Heart left ventricle (tissue), 16 donors: ENCODE results near the gene EPB41. TPM values are rescaled to one million over a fixed set of nuclear protein-coding genes. Genes with fewer than 3 reads are reported as not detected.

ENCODE experiments used
- ATAC-seq, 4 donors: fragments of 200-7000 bp; cut with Tn5 transposase; one replicate each; pipeline ENCODE4 v1.9.1; 2020 to 2022; ENCODE audit warnings: moderate library complexity in 4 of 4, mild to moderate bottlenecking in 3 of 4, moderate number of reproducible peaks in 1 of 4
- DNase-seq, 5 donors: peaks; one replicate each; pipeline ENCODE4 v3.0.0-alpha.2; 2020
- H3K27ac ChIP-seq, 12 donors: fragments of 200-600 bp; sonication (generic) in 4 of 12; one replicate each; pipeline versions ENCODE4 v1.5.0 to v1.8.0; 2016 to 2022; ENCODE audit warnings: mild to moderate bottlenecking in 2 of 12
- H3K27me3 ChIP-seq, 9 donors: fragments of 200-600 bp; sonication (generic) in 2 of 9; one replicate each; pipeline versions ENCODE4 v1.5.1 to v1.8.0; 2016 to 2022; ENCODE audit warnings: mild to moderate bottlenecking in 3 of 9
- H3K36me3 ChIP-seq, 9 donors: fragments of 200-600 bp; sonication (generic) in 2 of 9; one replicate each; pipeline versions ENCODE4 v1.5.0 to v1.8.0; 2018 to 2022; ENCODE audit warnings: mild to moderate bottlenecking in 2 of 9
- H3K4me1 ChIP-seq, 12 donors: fragments of 200-600 bp; sonication (generic) in 4 of 12; one replicate each; pipeline versions ENCODE4 v1.5.0 to v1.8.0; 2016 to 2022; ENCODE audit warnings: mild to moderate bottlenecking in 3 of 12
- H3K4me3 ChIP-seq, 12 donors: fragments of 200-600 bp; sonication (generic) in 4 of 12; one replicate each; pipeline versions ENCODE4 v1.5.0 to v1.8.0; 2017 to 2022; ENCODE audit warnings: mild to moderate bottlenecking in 9 of 12, moderate library complexity in 4 of 12
- H3K9me3 ChIP-seq, 12 donors: fragments of 200-600 bp; sonication (generic) in 4 of 12; one replicate each; pipeline versions ENCODE4 v1.5.0 to v1.8.0; 2016 to 2022; ENCODE audit warnings: mild to moderate bottlenecking in 1 of 12
- POLR2A ChIP-seq, 2 donors: fragments of 450-650 bp; IDR thresholded peaks; one replicate each; pipeline ENCODE4 v1.6.1; 2017; ENCODE audit warnings: antibody characterized with exemption in 2 of 2, mild to moderate bottlenecking in 2 of 2, moderate library complexity in 2 of 2
- WGBS, 4 donors: extraction: QIAGEN DNeasy Blood & Tissue Kit in 2 of 4; methylation state at CpG; one replicate each; pipeline versions ENCODE4 v1.1.5 to v1.1.7; 2013 to 2018; 5-methylcytosine and 5-hydroxymethylcytosine counted together
- intact Hi-C, 10 donors: fragments of 100-400 bp; cut with DNase I; formaldehyde crosslinking; loops; one replicate each; pipeline versions ENCODE4 v1.11.1 to v1.14.2; 2022
- polyA plus RNA-seq, 2 donors: library from polyadenylated mRNA; stranded (reverse); fragments of 200-250 nt; gene quantifications; one replicate each; pipeline ENCODE4 v1.2.3, GENCODE V29; 2013
- total RNA-seq, 9 donors: library from RNA; depleted of rRNA in 2 of 9; stranded (reverse); fragments of >200 nt in 2 of 9; fragmentation: NEBNext Ultra II Directional in 3 of 9; extraction: Animal tissue kit (Norgen Biotek cat#: 25700) in 3 of 9; gene quantifications; one replicate each; pipeline versions ENCODE4 v1.1.0 to v1.2.4, GENCODE V29; 2016 to 2023
- TF ChIP-seq, protein P1 (sequence below), 12 donors: fragments of 200-600 bp; sonication (generic) in 4 of 12; IDR thresholded peaks; one replicate each; pipeline versions ENCODE4 v1.5.0 to v1.8.0; 2018 to 2022; ENCODE audit warnings: antibody characterized with exemption in 12 of 12, mild to moderate bottlenecking in 5 of 12
- donor health status: ischemic (EF 13 %, LVEDD 7.1; RV severe dilation, severe dysfunction).
- donor health status: healthy with polysubstance abuse.
- donor health status: DM: no; HTN: yes; CAD: no.
- donor health status: DM: no; HTN: no; CAD: no.
- donor health status: ischemic (EF 25% LVEDD 6.9; RV normal size, moderate dysfunction).
- donor health status: ischemic (EF 25% LVEDD 5.7; RV mildly dilated, moderate dysfunction).
- donor health status: healthy.
- donor health status: DM: yes; HTN: yes; CAD: no.
- donor health status: ischemic (EF 35%, LVEDD 5.7; RV mildly dilated, moderate dysfunction).
- donor health status: nonischemic (EF 11% LVEDD 7.7; RV severe dilation, severe dysfunction).
- donor health status: DM: yes; HTN: yes; CAD: no.
- donor health status: PGD.
- donor health status: ischemic (EF 29% LVEDD 5.4; RV normal size, mild dysfunction).
- donor health status: nonischemic (EF 23%, LVEDD 6.1; RV moderate dilation, normal function).

The EPB41 gene
- total and polyA plus RNA-seq, 11 donors: 7.8 to 34.4 (median 20.1) TPM

DNA sequence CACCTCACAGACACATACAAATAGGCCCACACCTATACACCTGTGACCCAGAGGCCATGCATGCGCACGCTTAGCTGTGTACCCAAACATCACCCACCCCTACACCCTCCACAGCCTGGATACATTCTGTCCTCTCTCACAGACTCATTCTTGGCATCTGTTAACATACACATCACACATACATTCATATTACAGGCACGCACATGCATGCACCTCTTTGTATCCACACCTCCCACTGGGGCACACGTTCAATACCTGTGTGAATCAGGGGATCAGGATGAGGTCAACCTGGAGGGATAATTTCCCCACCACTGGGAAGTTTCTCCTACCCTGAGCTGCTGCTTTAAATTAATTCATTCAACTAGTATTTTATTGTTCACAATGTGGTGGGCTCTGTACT is 35.6 kb upstream of the EPB41 start:
- no peak for ATAC-seq
- intact Hi-C loops: loop anchor here in 9 of 10 donors (5.0 to 10.0 kb wide), 6 partner anchors 234 to 521 kb away; partner anchors contain the start of genes TAF12 (in 7 of the 9), RNU11 (in 5 of the 9) and PHACTR4 (in 1 of the 9)
- Histone ChIP-seq H3K27ac (no peak overlapping the region), H3K4me3 (no peak overlapping the region), H3K9me3 (no peaks in the 10 kb centered on the region), H3K36me3 (no peaks in the 10 kb centered on the region), H3K27me3 (peaks cover 0 to 3% (median 0%) of the 10 kb centered on the region in 9 donors), H3K4me1 (peaks cover 0 to 5% (median 0%) of the 10 kb centered on the region in 12 donors)
- 83 to 90% (median 86%) methylated on average over 4 of the region's 4 CpGs for WGBS, 4 donors
- TF ChIP-seq, protein P1, sequence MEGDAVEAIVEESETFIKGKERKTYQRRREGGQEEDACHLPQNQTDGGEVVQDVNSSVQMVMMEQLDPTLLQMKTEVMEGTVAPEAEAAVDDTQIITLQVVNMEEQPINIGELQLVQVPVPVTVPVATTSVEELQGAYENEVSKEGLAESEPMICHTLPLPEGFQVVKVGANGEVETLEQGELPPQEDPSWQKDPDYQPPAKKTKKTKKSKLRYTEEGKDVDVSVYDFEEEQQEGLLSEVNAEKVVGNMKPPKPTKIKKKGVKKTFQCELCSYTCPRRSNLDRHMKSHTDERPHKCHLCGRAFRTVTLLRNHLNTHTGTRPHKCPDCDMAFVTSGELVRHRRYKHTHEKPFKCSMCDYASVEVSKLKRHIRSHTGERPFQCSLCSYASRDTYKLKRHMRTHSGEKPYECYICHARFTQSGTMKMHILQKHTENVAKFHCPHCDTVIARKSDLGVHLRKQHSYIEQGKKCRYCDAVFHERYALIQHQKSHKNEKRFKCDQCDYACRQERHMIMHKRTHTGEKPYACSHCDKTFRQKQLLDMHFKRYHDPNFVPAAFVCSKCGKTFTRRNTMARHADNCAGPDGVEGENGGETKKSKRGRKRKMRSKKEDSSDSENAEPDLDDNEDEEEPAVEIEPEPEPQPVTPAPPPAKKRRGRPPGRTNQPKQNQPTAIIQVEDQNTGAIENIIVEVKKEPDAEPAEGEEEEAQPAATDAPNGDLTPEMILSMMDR (IDR thresholded peaks at IDR 0.05): no peak
- TF ChIP-seq POLR2A (IDR thresholded peaks at IDR 0.05): no peak
- DNase-seq: no peak

DNA sequence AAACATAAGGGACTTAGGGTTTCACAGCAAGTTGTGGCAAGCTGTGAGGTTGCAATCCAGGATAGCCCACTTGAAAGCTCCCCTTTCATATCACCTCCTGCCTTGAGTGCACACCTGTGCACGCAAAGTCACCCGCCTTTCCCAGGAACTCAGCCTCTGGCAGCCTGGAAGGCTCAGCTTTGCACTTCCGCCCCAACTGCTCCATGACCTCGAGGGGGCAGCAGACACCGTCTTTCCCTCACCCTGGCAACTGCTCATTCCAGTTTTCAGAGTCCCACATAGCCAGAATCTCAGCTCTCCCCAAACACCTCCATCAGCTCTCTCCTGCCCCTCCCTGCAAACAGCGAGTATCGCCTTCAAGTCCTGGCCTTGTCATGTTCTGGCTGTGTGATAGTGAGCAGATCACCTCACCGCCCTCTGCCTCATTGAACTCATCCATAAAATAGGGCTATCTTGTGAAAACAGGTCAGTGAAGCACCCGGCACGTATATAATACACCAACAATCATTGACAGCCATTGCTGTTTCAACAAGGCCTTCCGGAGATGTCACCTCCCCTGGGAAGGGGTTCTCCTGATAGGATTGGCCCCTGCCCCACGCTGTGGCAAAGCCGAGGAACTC is 32.2 kb upstream of the EPB41 start:
- H3K36me3 ChIP-seq: no peaks in the 10 kb centered on the region
- WGBS, 4 donors: 23 to 33% (median 29%) methylated on average over 13 of the region's 13 CpGs
- intact Hi-C loops: loop anchor here (1.0 to 10.0 kb wide), 9 partner anchors 149 to 1823 kb away; partner anchors contain the start of genes TMEM200B (in 2 of the 10), RNU11 (in 1 of the 10) and TAF12 (in 1 of the 10)
- H3K27me3 ChIP-seq: peaks cover 0 to 6% (median 0%) of the 10 kb centered on the region in 9 donors
- no peaks in the 10 kb centered on the region for H3K9me3 ChIP-seq
- H3K4me3 ChIP-seq: no peak overlapping the region
- H3K27ac ChIP-seq: peak overlapping the region in 1 of 12 donors; percentile 35
- peak; percentile 83 to 87 (median 85) for DNase-seq
- ATAC-seq: peak; percentile 56 to 72 (median 68)
- TF ChIP-seq, protein P1 (IDR thresholded peaks at IDR 0.05): peak; percentile 81 to 92 (median 88)
- no peak for TF ChIP-seq POLR2A (IDR thresholded peaks at IDR 0.05)
- peaks cover 0 to 35% (median 11%) of the 10 kb centered on the region in 12 donors for H3K4me1 ChIP-seq

DNA sequence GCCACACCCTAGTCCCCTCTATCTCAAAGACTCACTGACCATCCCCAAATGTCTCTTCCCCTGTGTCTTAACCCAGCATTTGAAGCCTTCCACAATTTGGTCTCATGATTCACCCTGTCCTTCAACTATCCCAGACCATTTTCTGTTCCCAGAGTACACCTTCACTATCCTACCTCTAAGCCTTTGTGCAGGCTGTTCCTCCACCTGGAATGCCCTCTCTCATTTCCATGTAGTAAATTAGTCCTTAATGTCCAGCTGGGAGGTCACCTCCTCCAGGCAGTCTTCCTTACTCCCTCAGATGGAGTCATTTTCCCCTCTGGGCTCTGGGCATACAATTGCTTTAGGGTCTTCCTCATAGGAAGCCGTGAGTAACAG is 31.1 kb upstream of the EPB41 start:
- 71 to 90% (median 78%) methylated on average over 1 of the region's 1 CpG for WGBS, 4 donors
- TF ChIP-seq POLR2A (IDR thresholded peaks at IDR 0.05): no peak
- TF ChIP-seq, protein P1 (IDR thresholded peaks at IDR 0.05): no peak
- Histone ChIP-seq H3K4me3 (no peak overlapping the region), H3K4me1 (peaks cover 0 to 42% (median 15%) of the 10 kb centered on the region in 12 donors), H3K36me3 (no peaks in the 10 kb centered on the region), H3K27ac (peak overlapping the region in 1 of 12 donors; percentile 57), H3K9me3 (no peaks in the 10 kb centered on the region), H3K27me3 (peaks cover 0 to 10% (median 0%) of the 10 kb centered on the region in 9 donors)
- ATAC-seq (no peak), DNase-seq (no peak)
- intact Hi-C loops: loop anchor here in 7 of 10 donors (2.0 to 10.0 kb wide), 7 partner anchors 148 to 1822 kb away; partner anchors contain the start of genes TMEM200B (in 2 of the 7), RNU11 (in 1 of the 7) and TAF12 (in 1 of the 7)

DNA sequence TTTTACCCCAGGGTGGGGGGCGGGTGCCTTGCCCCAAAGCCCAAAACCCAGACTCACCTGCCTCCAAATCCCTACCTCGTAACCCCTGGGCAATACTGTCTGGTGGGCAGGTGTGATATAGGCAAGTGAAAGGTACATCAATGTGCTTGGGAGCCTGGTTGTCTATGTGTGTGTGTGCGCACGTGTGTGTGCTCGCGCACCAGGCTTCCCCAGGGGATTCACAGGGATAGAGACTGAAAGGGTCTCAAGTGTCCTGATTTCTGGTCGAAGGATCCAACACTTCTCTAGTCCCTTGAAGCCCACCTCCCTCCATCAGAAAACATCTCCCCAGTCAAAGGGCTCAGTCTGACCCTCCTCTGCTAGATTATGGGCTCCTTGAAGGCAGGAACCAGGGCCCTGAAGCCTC is 28.9 kb upstream of the EPB41 start:
- H3K9me3 ChIP-seq: no peaks in the 10 kb centered on the region
- H3K27me3 ChIP-seq: peaks cover 0 to 10% (median 0%) of the 10 kb centered on the region in 9 donors
- DNase-seq (no peak), ATAC-seq (no peak)
- intact Hi-C loops: loop anchor here in 6 of 10 donors (2.0 to 10.0 kb wide), 8 partner anchors 97 to 1822 kb away; partner anchors contain the start of genes RNU11 (in 1 of the 6), SRSF4 (in 1 of the 6), TAF12 (in 1 of the 6) and TMEM200B (in 1 of the 6)
- no peaks in the 10 kb centered on the region for H3K36me3 ChIP-seq
- H3K4me3 ChIP-seq: no peak overlapping the region
- 78 to 90% (median 87%) methylated on average over 7 of the region's 7 CpGs for WGBS, 4 donors
- TF ChIP-seq POLR2A (IDR thresholded peaks at IDR 0.05): no peak
- TF ChIP-seq, protein P1 (IDR thresholded peaks at IDR 0.05): no peak
- peaks cover 0 to 55% (median 16%) of the 10 kb centered on the region in 12 donors for H3K4me1 ChIP-seq
- H3K27ac ChIP-seq: peak overlapping the region in 7 of 12 donors; percentile 39 to 90 (median 81)
